ENCODE measurements around the gene LHFPL2.

DNA sequence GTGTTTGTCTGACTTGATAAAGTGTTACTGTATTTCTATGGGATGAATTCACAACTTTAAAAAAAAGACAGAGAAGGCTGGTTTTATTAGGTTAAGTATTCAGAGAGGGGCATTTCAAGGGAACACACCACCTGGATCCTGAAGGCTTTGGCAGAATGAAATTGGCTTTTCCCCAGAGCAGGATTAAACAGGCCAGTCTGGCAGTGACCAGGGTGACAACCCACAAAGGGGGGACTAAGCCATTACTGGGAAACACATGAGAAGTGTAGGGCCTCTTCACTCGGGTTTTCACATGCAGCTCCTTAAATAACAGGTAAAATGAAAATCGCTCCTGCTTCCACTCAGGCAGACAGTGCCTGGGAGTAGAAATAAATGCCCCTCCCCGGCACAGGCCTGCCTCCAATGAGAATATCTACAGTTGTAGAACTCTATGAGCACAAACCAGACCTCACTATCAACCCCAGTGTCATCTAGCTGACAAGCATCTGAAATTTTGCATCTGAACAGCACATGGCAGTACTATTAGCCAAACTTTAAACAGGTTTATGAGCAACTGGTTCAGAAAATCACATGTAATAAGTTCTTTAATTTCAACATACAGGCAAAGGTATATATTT, 85.8 kb downstream of the LHFPL2 start:
- TF ChIP-seq GATA2 (IDR thresholded peaks at IDR 0.05; ENCODE audit: low read depth, low read length), result peak; percentile 20; the same call in 1 of the 2 replicates
- TF ChIP-seq GATA3 (IDR thresholded peaks at IDR 0.05; ENCODE audit: low read depth, low read length), result no peak

Measured in SH-SY5Y (cell line).